Islet of Langerhans (tissue), 1 donor: Measurements from ENCODE around the gene ISM1.

ENCODE experiments used
- FAIRE-seq: peaks from one replicate; lab custom pipeline; 2011; peaks lifted over from hg19 to GRCh38; lab: Jason Lieb, UNC

ISM1 gene

GRCh38 chr20:13283869-13284829 lies 63.1 kb downstream of the ISM1 start:
- FAIRE-seq, result no peak

DNA sequence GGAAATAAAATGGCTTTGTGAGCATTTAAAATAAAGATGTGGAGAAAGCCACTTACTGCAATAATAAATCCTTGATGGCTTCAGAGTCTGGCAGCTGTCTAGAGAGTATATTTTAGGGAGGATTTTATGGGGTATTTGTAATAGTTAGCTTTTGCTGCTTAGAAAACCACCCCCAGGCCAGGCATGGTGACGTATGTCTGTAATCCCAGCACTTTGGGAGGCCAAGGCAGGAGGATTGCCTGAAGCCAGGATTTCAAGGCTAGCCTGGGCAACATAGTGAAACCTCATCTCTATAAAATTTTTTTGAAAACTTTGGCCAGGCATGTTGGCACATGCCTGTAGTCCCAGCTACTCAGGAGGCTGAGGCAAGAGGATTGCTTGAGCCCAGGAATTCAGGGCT lies 63.8 kb downstream of the ISM1 start:
- no peak for FAIRE-seq

DNA sequence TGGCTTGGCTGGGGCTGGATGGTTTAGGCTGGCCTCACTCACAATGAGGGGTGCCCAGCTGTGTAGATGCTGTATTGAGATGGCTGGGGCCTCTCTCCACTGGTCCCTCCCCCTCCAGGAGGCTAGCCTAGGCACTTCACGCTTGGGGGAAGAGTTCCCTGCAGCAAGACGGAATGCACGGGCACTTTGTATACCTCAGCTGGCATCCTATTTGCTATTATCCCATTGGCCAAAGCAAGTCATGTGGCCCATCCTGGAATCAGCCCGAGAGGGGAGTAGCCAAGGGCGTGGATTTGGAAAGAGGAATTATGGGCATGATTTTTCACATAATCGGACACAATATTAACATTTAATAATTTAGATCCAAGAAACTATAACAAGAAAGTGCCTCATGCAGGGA lies 64.3 kb downstream of the ISM1 start:
- FAIRE-seq, result no peak

DNA sequence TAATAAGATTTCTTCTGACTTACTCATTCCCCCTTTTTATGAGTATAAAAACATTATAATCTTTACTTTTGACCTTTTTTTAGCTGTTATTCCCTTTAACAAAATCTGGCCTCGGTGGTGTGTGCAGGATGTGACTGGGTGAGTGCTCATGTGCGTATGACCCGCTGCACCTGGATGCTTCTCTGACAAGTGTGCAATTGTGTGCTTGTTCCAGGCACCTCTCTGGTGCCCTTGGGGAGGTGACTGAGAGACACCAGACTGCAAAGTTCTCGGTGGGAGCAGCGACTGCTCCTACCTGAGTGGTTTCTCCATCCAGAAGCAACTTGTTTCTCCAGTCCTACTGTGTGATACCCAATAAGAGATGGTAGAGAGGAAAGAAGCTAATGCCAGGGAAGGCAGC lies 65.0 kb downstream of the ISM1 start:
- no peak for FAIRE-seq

GRCh38 chr20:13286607-13287006 lies 65.5 kb downstream of the ISM1 start:
- FAIRE-seq, result no peak

DNA sequence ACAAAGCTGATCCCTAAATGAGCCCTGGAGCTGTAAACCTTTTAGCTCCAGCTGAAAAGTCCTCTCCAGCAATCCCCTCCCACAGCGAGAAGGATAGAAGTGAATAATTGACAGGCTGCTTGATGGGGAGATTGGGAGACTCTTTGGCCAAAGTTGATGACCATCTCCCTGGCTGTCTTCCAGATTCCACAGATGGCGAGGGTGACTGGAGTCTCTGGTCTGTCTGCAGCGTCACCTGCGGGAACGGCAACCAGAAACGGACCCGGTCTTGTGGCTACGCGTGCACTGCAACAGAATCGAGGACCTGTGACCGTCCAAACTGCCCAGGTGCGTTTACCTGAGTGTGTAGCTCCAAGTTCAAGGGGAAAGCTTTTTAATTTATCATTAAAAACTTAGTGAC lies 67.3 kb downstream of the ISM1 start:
- no peak for FAIRE-seq

DNA sequence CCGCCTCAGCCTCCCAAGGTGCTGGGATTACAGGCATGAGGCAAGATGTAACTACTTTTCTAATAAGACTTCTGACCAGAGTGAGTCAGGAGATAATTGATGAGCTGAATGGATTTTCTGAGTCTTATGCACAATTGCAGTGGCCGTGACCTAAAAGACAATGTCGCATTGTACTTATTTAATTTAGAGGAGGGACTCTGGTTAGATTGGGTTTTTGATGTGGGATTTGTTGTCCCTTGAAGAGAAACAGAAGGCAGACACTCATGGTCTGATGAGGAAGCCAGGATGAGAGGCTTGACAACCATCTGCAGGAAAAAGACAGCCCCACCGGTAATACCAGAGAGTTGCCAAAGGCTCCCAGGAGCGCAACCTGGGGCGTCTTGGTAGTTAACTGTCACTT lies 68.0 kb downstream of the ISM1 start:
- no peak for FAIRE-seq

DNA sequence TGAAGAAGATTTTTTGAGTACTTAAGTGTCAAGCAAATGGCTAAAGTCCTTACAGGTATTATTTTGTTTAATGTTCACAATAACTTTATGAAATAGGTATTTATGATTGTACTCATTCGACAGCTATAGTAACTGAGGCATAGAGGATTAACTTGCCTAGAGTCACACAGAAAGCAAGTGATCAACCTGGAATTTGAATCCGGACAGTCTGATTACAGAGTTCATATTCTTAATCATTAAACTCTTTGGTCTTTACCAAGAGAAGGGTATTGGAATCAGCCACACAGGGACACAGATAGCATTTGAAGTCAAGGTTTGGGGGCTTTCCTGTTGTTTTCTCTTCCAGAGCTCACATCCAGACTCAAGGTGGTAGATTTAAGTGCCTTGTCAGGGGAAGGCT lies 69.7 kb downstream of the ISM1 start:
- no peak for FAIRE-seq

- no peak for FAIRE-seq
These were observed 70.1 kb downstream of the ISM1 start for GRCh38 chr20:13291157-13291556.

DNA sequence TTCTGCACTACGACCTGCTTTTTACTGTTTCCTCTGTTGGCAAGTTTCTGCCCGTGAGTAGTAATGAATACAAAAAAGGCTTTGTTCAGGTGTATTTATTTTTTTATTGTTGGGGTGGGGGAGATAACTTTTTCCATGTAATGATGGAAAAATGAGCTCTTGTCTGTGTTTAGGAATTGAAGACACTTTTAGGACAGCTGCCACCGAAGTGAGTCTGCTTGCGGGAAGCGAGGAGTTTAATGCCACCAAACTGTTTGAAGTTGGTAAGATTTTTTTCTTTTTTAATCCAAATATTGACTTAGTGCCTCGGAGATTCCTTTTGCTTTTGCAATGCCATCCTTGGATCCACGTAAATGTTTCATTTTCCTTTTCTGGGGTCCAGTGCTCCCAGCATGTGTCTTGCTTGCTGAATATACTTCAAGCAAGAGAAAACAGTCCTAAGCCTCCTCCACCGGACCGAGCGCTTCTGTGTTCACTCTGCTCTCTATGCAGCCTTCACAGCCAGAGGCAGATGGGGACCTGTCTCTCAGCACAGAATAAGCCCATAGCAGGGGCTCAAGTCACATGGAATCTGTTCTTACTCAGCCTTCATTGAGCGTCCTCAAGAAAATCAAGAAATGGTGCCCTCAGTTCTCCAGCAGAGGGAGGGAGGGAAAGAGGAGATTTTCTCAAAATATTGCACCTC lies 71.3 kb downstream of the ISM1 start:
- no peak for FAIRE-seq

DNA sequence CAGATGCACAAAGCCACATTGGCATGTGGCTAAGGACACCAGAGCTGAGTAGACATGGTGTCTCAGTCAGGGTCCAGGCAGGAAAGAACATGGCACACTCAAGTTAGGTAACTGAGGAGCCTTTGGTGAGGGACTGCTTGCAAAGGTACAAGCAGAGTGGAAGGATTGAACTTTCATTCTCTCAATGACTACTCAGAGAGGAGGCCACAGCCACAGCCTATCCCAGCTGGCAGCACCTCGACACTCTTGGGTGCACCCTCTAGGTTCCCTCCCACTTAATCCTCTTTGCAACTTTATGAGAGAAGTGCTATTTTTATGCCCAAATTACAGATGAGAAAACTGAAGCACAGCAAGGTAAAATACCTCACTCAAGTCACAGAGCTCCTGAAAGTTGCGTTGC lies 73.4 kb downstream of the ISM1 start:
- FAIRE-seq, result no peak

DNA sequence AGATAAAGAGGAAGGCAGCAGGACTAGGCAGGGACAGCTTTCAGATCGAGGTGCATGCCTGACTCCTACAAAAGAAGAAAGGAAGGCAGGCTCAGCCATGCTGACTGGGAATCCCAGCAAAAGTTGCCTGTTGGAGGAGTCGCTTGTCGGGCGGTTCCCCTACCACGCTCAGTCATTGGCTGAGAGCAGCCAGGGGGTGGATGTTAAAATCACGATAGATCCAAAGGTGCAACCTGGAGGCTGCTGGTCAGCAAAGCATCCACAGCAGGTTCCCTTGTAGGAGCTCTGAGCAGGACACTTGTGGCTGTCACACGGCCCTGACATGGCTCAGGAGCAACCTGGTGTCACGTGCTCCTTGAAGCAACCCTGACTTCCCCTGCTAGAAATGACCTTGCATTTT lies 74.6 kb downstream of the ISM1 start:
- FAIRE-seq, result no peak

DNA sequence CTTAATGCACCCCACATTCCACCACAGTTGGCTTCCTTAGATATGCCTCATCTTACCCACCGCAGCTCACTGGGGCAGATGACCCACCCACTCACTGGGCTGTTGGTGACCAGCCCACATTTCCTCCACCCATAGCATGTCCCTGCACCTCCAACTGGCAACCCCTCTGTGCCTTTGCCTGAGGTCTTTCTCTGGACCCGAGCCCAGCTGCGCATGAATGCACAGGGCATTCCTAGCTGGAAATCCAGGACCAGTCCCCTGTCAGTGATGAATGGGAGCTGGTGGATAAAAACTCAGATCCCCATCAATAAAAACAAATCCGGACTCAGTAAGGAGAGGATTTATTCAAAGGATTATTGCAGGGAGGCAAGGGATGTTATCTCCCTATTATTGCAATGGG lies 75.0 kb downstream of the ISM1 start:
- FAIRE-seq, result no peak

GRCh38 chr20:13297147-13297899 lies 76.2 kb downstream of the ISM1 start:
- no peak for FAIRE-seq

DNA sequence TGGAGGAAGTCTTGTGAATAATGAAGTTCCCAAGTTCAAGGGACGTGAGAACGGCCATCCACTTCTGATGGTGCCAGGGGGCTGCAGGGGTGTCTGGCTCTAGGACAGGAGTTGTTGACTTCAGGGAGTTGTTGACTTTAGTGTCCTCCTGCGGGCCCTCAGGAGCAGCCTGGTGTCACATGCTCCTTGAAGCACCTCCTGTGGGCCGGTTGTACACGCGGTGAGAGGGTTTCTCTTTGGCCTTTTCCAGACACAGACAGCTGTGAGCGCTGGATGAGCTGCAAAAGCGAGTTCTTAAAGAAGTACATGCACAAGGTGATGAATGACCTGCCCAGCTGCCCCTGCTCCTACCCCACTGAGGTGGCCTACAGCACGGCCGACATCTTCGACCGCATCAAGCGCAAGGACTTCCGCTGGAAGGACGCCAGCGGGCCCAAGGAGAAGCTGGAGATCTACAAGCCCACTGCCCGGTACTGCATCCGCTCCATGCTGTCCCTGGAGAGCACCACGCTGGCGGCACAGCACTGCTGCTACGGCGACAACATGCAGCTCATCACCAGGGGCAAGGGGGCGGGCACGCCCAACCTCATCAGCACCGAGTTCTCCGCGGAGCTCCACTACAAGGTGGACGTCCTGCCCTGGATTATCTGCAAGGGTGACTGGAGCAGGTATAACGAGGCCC lies 77.8 kb downstream of the ISM1 start:
- no peak for FAIRE-seq

GRCh38 chr20:13299401-13299800 lies 78.3 kb downstream of the ISM1 start:
- no peak for FAIRE-seq

GRCh38 chr20:13301596-13301995 lies 80.5 kb downstream of the ISM1 start:
- no peak for FAIRE-seq

- FAIRE-seq, result no peak
These were observed 81.8 kb downstream of the ISM1 start for GRCh38 chr20:13302647-13303450.

DNA sequence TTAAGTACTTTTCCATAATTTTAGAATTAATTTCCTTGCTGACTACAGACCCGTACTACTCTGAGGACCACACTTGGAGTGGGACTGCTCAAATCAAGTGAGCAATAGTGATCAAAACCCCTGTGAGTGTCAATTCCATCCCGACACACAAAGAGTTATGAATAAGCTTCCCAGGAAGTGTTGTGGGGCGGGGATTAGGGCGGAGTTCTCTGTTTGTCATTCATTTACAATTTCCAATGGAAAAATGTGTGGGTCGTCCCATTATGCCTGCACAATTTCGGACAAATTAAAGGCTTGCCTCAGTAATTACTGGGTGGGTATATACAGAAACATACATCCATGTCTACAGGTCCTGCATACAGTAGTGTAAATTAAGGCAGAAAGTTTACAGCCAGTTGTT lies 84.2 kb downstream of the ISM1 start:
- no peak for FAIRE-seq

- no peak for FAIRE-seq
These were observed 86.6 kb downstream of the ISM1 start for GRCh38 chr20:13307562-13308163.

- no peak for FAIRE-seq
These were observed 91.2 kb downstream of the ISM1 start for GRCh38 chr20:13312300-13312699.
